Activated CD8-positive, alpha-beta T cell treated with anti-CD3 and anti-CD28 coated beads for 36 hours (primary cell): ENCODE measurements around the gene NIN. TPM values are rescaled to one million over a fixed set of nuclear protein-coding genes. Genes with fewer than 3 reads are reported as not detected.

Source experiments
- ATAC-seq: fragments of 200-7000 bp; cut with Tn5 transposase; one replicate; pipeline ENCODE4 v1.10.0; 2021; ENCODE audit warnings: mild to moderate bottlenecking, moderate library complexity
- CTCF ChIA-PET: fragments of 350-600 bp; sonication (Branson Sonifier 250); formaldehyde crosslinking; loops from one replicate; lab custom pipeline; 2021; ENCODE audit warnings: antibody characterized with exemption; lab: Charles Lee
- POLR2A ChIA-PET: fragments of 350-600 bp; sonication (Branson Sonifier 250); formaldehyde crosslinking; loops from one replicate; lab custom pipeline; 2021; ENCODE audit warnings: antibody characterized with exemption; lab: Charles Lee
- DNase-seq: peaks from one replicate; pipeline ENCODE4 v3.0.0-alpha.2; 2020
- H3K27ac Mint-ChIP-seq: one replicate; pipeline ENCODE4 v1.8.0; 2021; ENCODE audit warnings: mild to moderate bottlenecking, mixed read lengths
- H3K27me3 Mint-ChIP-seq: one replicate; pipeline ENCODE4 v1.8.0; 2021; ENCODE audit warnings: mixed read lengths
- H3K36me3 Mint-ChIP-seq: one replicate; pipeline ENCODE4 v1.8.0; 2021; ENCODE audit warnings: low read depth, mixed read lengths
- H3K4me1 Mint-ChIP-seq: one replicate; pipeline ENCODE4 v1.8.0; 2021; ENCODE audit warnings: low read depth, mixed read lengths
- H3K4me3 Mint-ChIP-seq: one replicate; pipeline ENCODE4 v1.8.0; 2021; ENCODE audit warnings: mild to moderate bottlenecking, moderate library complexity, mixed read lengths
- H3K9me3 Mint-ChIP-seq: one replicate; pipeline ENCODE4 v1.8.0; 2021; ENCODE audit warnings: mixed read lengths
- CTCF ChIP-seq: fragments of 200-600 bp; IDR thresholded peaks from one replicate; pipeline ENCODE4 v1.8.0; 2022; ENCODE audit warnings: antibody characterized with exemption, mild to moderate bottlenecking
- intact Hi-C: fragments of 100-400 bp; cut with micrococcal nuclease; formaldehyde crosslinking; loops from one replicate; pipeline ENCODE4 v1.10.0; 2022
- total RNA-seq, 2 experiments: library from RNA; stranded (reverse); gene quantifications; one replicate each; pipeline ENCODE4 v1.2.3, GENCODE V29; 2021

The NIN gene
- total RNA-seq, 2 experiments from 2014 or later = 71.9 to 72.8 TPM

GRCh38 chr14:50758305-50758704, 72.7 kb downstream of the NIN start:
- ChIA-PET CTCF (interaction anchor here (0.7 to 11.8 kb wide), 4 partner anchors 16 to 138 kb away, joined by 3 to 208 read pairs (median 3); no protein-coding TSS in a partner anchor), POLR2A (interaction anchor here (1.2 kb wide), 1 partner anchor 14 kb away, joined by 4 read pairs; no protein-coding TSS in a partner anchor)
- H3K9me3 Mint-ChIP-seq = no peaks in the 10 kb centered on the region
- no peak overlapping the region for H3K4me3 Mint-ChIP-seq
- intact Hi-C loops = no loop called here
- H3K36me3 Mint-ChIP-seq = peaks cover 44% of the 10 kb centered on the region
- H3K4me1 Mint-ChIP-seq = peaks cover 27% of the 10 kb centered on the region
- no peaks in the 10 kb centered on the region for H3K27me3 Mint-ChIP-seq
- DNase-seq = no peak
- no peak for TF ChIP-seq CTCF
- ATAC-seq = no peak
- H3K27ac Mint-ChIP-seq = no peak overlapping the region

DNA sequence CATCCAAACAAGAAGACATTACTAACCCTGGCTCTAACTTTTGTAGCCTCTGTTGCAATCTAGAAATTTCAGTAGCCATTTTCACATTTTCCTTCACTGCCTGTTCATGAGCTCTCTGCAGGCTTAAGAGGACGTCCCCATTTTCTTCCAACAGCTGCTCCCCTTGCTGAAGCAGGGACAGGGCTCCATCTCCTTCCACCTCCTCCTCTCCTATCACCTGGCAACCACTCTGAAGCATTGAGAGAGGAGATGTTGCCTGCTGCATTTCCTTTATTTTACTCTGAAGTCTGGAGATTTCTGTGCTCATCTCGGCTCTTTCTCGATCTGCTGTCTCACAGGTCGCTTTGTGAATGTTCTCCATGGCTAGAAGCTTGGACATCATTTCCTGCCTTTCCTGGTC, 73.3 kb downstream of the NIN start:
- Mint-ChIP-seq H3K9me3 (no peaks in the 10 kb centered on the region), H3K27me3 (no peaks in the 10 kb centered on the region), H3K36me3 (peaks cover 41% of the 10 kb centered on the region), H3K4me1 (peaks cover 21% of the 10 kb centered on the region), H3K27ac (no peak overlapping the region), H3K4me3 (no peak overlapping the region)
- DNase-seq (no peak), ATAC-seq (no peak)
- no peak for TF ChIP-seq CTCF
- CTCF ChIA-PET = interaction anchor here (1.1 to 11.8 kb wide), 5 partner anchors 8 to 138 kb away, joined by 3 to 208 read pairs (median 4); no protein-coding TSS in a partner anchor
- intact Hi-C loops = no loop called here
- POLR2A ChIA-PET = interaction anchor here (0.8 to 1.2 kb wide), 2 partner anchors 14 to 18 kb away, joined by 3 to 4 read pairs; no protein-coding TSS in a partner anchor

DNA sequence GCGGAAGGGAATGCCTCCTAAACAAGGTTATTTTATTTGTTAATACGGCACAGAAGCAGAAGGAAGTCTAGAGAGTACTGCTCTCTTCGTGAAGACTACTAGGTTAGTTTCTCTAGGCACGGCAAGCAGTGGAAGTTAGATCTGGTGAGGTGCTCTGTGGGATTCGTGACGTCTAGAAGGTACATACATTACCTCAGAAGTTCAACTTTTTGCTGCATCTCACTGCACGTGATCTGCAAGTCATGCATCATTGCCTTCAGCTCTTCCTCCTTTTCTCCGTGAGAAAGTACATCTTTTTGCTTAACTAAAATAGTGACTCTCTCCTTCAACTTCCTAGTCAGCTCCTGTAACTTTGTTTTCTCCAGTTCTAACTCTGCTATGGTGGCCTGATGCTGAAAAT, 74.7 kb downstream of the NIN start:
- POLR2A ChIA-PET = no interaction called here
- no peak overlapping the region for H3K27ac Mint-ChIP-seq
- CTCF ChIA-PET = interaction anchor here (1.0 to 11.8 kb wide), 3 partner anchors 18 to 137 kb away, joined by 3 to 208 read pairs (median 5); no protein-coding TSS in a partner anchor
- no peak overlapping the region for H3K4me3 Mint-ChIP-seq
- TF ChIP-seq CTCF = no peak
- no peaks in the 10 kb centered on the region for H3K9me3 Mint-ChIP-seq
- no peak for ATAC-seq
- DNase-seq = no peak
- H3K4me1 Mint-ChIP-seq = peaks cover 12% of the 10 kb centered on the region
- no peaks in the 10 kb centered on the region for H3K27me3 Mint-ChIP-seq
- intact Hi-C loops = no loop called here
- peaks cover 37% of the 10 kb centered on the region for H3K36me3 Mint-ChIP-seq

DNA sequence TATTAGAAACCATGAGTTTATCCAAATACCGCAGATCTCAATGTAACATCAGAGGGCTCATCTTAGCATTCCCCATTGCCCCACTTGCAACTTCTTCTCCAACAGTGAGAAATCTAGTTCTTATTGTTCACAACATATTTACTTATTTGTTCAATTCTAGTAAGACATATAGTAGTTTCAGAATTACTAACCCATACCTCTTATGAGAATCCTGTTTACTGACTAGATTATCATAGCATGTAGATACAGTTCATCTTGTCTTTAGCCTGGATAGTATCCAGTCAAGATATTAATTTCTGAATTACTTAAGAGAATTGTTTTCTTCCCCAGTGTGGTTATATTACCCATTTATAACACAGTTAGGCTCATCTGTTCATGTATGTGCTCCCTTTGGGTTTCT, 80.6 kb downstream of the NIN start:
- intact Hi-C loops = no loop called here
- H3K4me3 Mint-ChIP-seq = no peak overlapping the region
- ChIA-PET POLR2A (no interaction called here), CTCF (interaction anchor here (1.2 kb wide), 2 partner anchors 12 to 23 kb away, joined by 4 to 5 read pairs; no protein-coding TSS in a partner anchor)
- H3K27me3 Mint-ChIP-seq = no peaks in the 10 kb centered on the region
- H3K36me3 Mint-ChIP-seq = peaks cover 70% of the 10 kb centered on the region
- peak overlapping the region; percentile 14 for H3K27ac Mint-ChIP-seq
- no peak for TF ChIP-seq CTCF
- DNase-seq = no peak
- no peak for ATAC-seq
- H3K9me3 Mint-ChIP-seq = no peaks in the 10 kb centered on the region
- H3K4me1 Mint-ChIP-seq = peaks cover 35% of the 10 kb centered on the region

GRCh38 chr14:50745401-50746058, 85.4 kb downstream of the NIN start:
- no peak for TF ChIP-seq CTCF
- Mint-ChIP-seq H3K9me3 (no peaks in the 10 kb centered on the region), H3K27me3 (no peaks in the 10 kb centered on the region), H3K4me1 (peaks cover 38% of the 10 kb centered on the region), H3K36me3 (peaks cover 65% of the 10 kb centered on the region), H3K4me3 (no peak overlapping the region), H3K27ac (no peak overlapping the region)
- ATAC-seq = no peak
- CTCF ChIA-PET = no interaction called here
- POLR2A ChIA-PET = no interaction called here
- no peak for DNase-seq
- intact Hi-C loops = no loop called here
